ENCODE measurements around the gene SDHA.
"Not testable (repeated sequence)": the region's sequence is repeated elsewhere in the genome, so short reads cannot be mapped to it uniquely, and the experiment has no call there.

SDHA gene

GRCh38 chr5:298737-299125 lies 80.6 kb downstream of the SDHA start:
- TF ChIP-seq ZFX (IDR thresholded peaks at IDR 0.05; ENCODE audit: borderline replicate concordance) (no peak), CTCF (IDR thresholded peaks at IDR 0.05) (no peak)
- H3K27ac ChIP-seq = no peak overlapping the region

- not testable (repeated sequence) for H3K27ac ChIP-seq
Observed at GRCh38 chr5:299921-300320, 81.8 kb downstream of the SDHA start.

- H3K27ac ChIP-seq = not testable (repeated sequence)
Observed at GRCh38 chr5:300691-301435, 82.7 kb downstream of the SDHA start.

- not testable (repeated sequence) for H3K27ac ChIP-seq
Observed at GRCh38 chr5:302416-302815, 84.3 kb downstream of the SDHA start.

GRCh38 chr5:302966-303365 lies 84.8 kb downstream of the SDHA start:
- TF ChIP-seq CTCF (IDR thresholded peaks at IDR 0.05) (no peak), ZFX (IDR thresholded peaks at IDR 0.05; ENCODE audit: borderline replicate concordance) (no peak)
- no peak overlapping the region for H3K27ac ChIP-seq

- not testable (repeated sequence) for H3K27ac ChIP-seq
Observed at GRCh38 chr5:303741-304140, 85.6 kb downstream of the SDHA start.

GRCh38 chr5:305050-305449 lies 86.9 kb downstream of the SDHA start:
- no peak for TF ChIP-seq ZFX (IDR thresholded peaks at IDR 0.05; ENCODE audit: borderline replicate concordance)
- no peak for TF ChIP-seq CTCF (IDR thresholded peaks at IDR 0.05)
- H3K27ac ChIP-seq = no peak overlapping the region

GRCh38 chr5:305459-305858 lies 87.3 kb downstream of the SDHA start:
- TF ChIP-seq ZFX (IDR thresholded peaks at IDR 0.05; ENCODE audit: borderline replicate concordance) (no peak), CTCF (IDR thresholded peaks at IDR 0.05) (no peak)
- H3K27ac ChIP-seq = no peak overlapping the region

GRCh38 chr5:306011-306805 lies 88.1 kb downstream of the SDHA start:
- no peak overlapping the region for H3K27ac ChIP-seq
- TF ChIP-seq CTCF (IDR thresholded peaks at IDR 0.05) = no peak

Data from 22Rv1 (cell line).